B cell (primary cell): ENCODE measurements around the gene PDE3B. TPM values are rescaled to one million over a fixed set of nuclear protein-coding genes. Genes with fewer than 3 reads are reported as not detected.

Experiments
- ATAC-seq: fragments of 200-7000 bp; cut with Tn5 transposase; one replicate; pipeline ENCODE4 v1.10.0; 2021; ENCODE audit warnings: low read depth, mild to moderate bottlenecking, moderate number of reproducible peaks, moderate library complexity
- CTCF ChIA-PET: fragments of 350-600 bp; sonication (Branson Sonifier 250); formaldehyde crosslinking; loops from one replicate; lab custom pipeline; 2021; ENCODE audit warnings: antibody characterized with exemption, inconsistent platforms; lab: Charles Lee
- POLR2A ChIA-PET: fragments of 350-600 bp; sonication (Branson Sonifier 250); formaldehyde crosslinking; loops from one replicate; lab custom pipeline; 2021; ENCODE audit warnings: antibody characterized with exemption; lab: Charles Lee
- DNase-seq: peaks from one replicate; pipeline ENCODE4 v3.0.0; 2013
- H2AFZ ChIP-seq: 2 replicates; pipeline ENCODE4 v1.6.1; 2012; ENCODE audit warnings: mild to moderate bottlenecking, low read depth, low read length; ENCODE audit not compliant: insufficient read depth, poor library complexity, severe bottlenecking
- H3K27ac ChIP-seq, 2 donors: 1 replicate in 1 of 2; 2 replicates in 1 of 2; pipeline ENCODE4 v1.5.1; 2012 to 2013; ENCODE audit warnings: low read length in 2 of 2, mild to moderate bottlenecking in 2 of 2, moderate library complexity in 1 of 2
- H3K27me3 ChIP-seq, 4 experiments: fragments of 200-600 bp in 1 of 4; sonication (generic) in 1 of 4; replicated peaks in 1 of 4; 1 replicate in 2 of 4; 2 replicates in 2 of 4; pipeline versions ENCODE4 v1.6.1 to v1.7.0; 2013 to 2016; ENCODE audit warnings: low read length in 3 of 4, mild to moderate bottlenecking in 2 of 4, mixed read lengths in 1 of 4, moderate library complexity in 1 of 4; ENCODE audit not compliant: insufficient read depth in 4 of 4, control insufficient read depth in 3 of 4; ENCODE audit errors: control extremely low read depth in 1 of 4
- H3K36me3 ChIP-seq, 2 experiments: replicated peaks in 1 of 2; 1 replicate in 1 of 2; 2 replicates in 1 of 2; pipeline versions ENCODE4 v1.6.1 to v1.7.1; 2013; ENCODE audit warnings: low read length in 1 of 2; ENCODE audit not compliant: insufficient read depth in 2 of 2, control insufficient read depth in 1 of 2; ENCODE audit errors: control extremely low read depth in 1 of 2, extremely low read depth in 1 of 2
- H3K4me1 ChIP-seq, 2 donors: fragments of 200-600 bp in 1 of 2; sonication (generic) in 1 of 2; 1 replicate in 1 of 2; 2 replicates in 1 of 2; pipeline versions ENCODE4 v1.5.1 to v1.6.1; 2013 to 2017; ENCODE audit warnings: low read length in 2 of 2; ENCODE audit not compliant: control insufficient read depth in 2 of 2, insufficient read depth in 2 of 2
- H3K4me2 ChIP-seq: replicated peaks from 2 replicates; pipeline ENCODE3; 2012; ENCODE audit warnings: mild to moderate bottlenecking, low read depth, low read length; ENCODE audit not compliant: poor library complexity, severe bottlenecking
- H3K4me3 ChIP-seq, 5 experiments: fragments of 200-600 bp in 1 of 5; sonication (generic) in 1 of 5; 1 replicate in 3 of 5; 2 replicates in 2 of 5; pipeline versions ENCODE4 v1.5.1 to v1.7.0; 2011 to 2016; ENCODE audit warnings: low read length in 4 of 5, mild to moderate bottlenecking in 4 of 5, low read depth in 2 of 5, control low read depth in 1 of 5, moderate library complexity in 1 of 5; ENCODE audit not compliant: insufficient read depth in 1 of 5; ENCODE audit errors: control extremely low read depth in 1 of 5, extremely low read depth in 1 of 5
- H3K79me2 ChIP-seq: fragments of 200-600 bp; sonication (generic); one replicate; pipeline ENCODE4 v1.6.0; 2016; ENCODE audit warnings: low read length; ENCODE audit not compliant: control insufficient read depth, insufficient read depth
- H3K9ac ChIP-seq: fragments of 200-600 bp; sonication (generic); 2 replicates; pipeline ENCODE4 v1.6.1; 2017; ENCODE audit warnings: mild to moderate bottlenecking, low read length, moderate library complexity
- H3K9me3 ChIP-seq, 3 donors: one replicate each; pipeline versions ENCODE4 v1.6.1 to v1.7.1; 2013; ENCODE audit warnings: low read length in 2 of 3; ENCODE audit not compliant: control insufficient read depth in 2 of 3, insufficient read depth in 1 of 3; ENCODE audit errors: control extremely low read depth in 1 of 3
- H4K20me1 ChIP-seq: 2 replicates; pipeline ENCODE4 v1.6.0; 2012; ENCODE audit warnings: mild to moderate bottlenecking, low read length; ENCODE audit not compliant: insufficient read depth, control insufficient read depth, poor library complexity, severe bottlenecking
- H3K27ac Mint-ChIP-seq: one replicate; pipeline ENCODE4 v1.8.0; 2021; ENCODE audit warnings: mixed read lengths
- H3K27me3 Mint-ChIP-seq: one replicate; pipeline ENCODE4 v1.8.0; 2021; ENCODE audit warnings: mixed read lengths
- H3K4me1 Mint-ChIP-seq: one replicate; pipeline ENCODE4 v1.8.0; 2021; ENCODE audit warnings: mixed read lengths
- H3K4me3 Mint-ChIP-seq: one replicate; pipeline ENCODE4 v1.8.0; 2021; ENCODE audit warnings: mixed read lengths
- H3K9me3 Mint-ChIP-seq: one replicate; pipeline ENCODE4 v1.8.0; 2022; ENCODE audit warnings: mixed read lengths; ENCODE audit not compliant: insufficient read depth
- EZH2 ChIP-seq: IDR thresholded peaks from 2 replicates; pipeline ENCODE4 v1.6.1; 2012; ENCODE audit warnings: borderline replicate concordance, low read depth, mild to moderate bottlenecking, moderate library complexity, low read length; ENCODE audit not compliant: insufficient read depth, poor library complexity, severe bottlenecking
- WGBS: methylation state at CpG from one replicate; pipeline ENCODE4 v1.1.5; 2013; ENCODE audit warnings: missing lambda C conversion rate; ENCODE audit not compliant: insufficient coverage; 5-methylcytosine and 5-hydroxymethylcytosine counted together
- intact Hi-C: fragments of 100-400 bp; cut with micrococcal nuclease; formaldehyde crosslinking; loops from one replicate; pipeline ENCODE4 v1.10.0; 2022
- polyA plus RNA-seq: library from polyadenylated mRNA; depleted of rRNA; stranded (reverse); fragments of >200 nt; gene quantifications from 2 replicates; pipeline ENCODE4 v1.2.3, GENCODE V29; 2012
- total RNA-seq, 2 donors: library from RNA; stranded (reverse); fragments of 120-200 nt in 1 of 2; gene quantifications; 1 replicate in 1 of 2; 2 replicates in 1 of 2; pipeline versions ENCODE4 v1.2.3 to v1.2.4, GENCODE V29; 2013 to 2022
- TF ChIP-seq, protein P1 (sequence below): fragments of 200-600 bp; IDR thresholded peaks from one replicate; pipeline ENCODE4 v1.8.0; 2022; ENCODE audit warnings: antibody characterized with exemption, mild to moderate bottlenecking

Gene PDE3B
- total and polyA plus RNA-seq, 2 donors (not counting 1 experiment from before 2014, with no cell fraction given) = 1.0 to 60.7 TPM

- CTCF ChIA-PET = interaction anchor here (0.7 to 3.5 kb wide), 9 partner anchors 9 to 142 kb away, joined by 3 to 33 read pairs (median 4); partner anchors contain the start of gene CYP2R1
These were observed 121.2 kb downstream of the PDE3B start for GRCh38 chr11:14764579-14765527.

More at GRCh38 chr11:14764579-14765527, 121.2 kb downstream of the PDE3B start:
- Histone ChIP-seq H3K79me2 (no peaks in the 10 kb centered on the region), H3K4me2 (peak overlapping the region; percentile 36), H2AFZ (no peak overlapping the region), H3K9me3 (no peaks in the 10 kb centered on the region), H3K9ac (no peak overlapping the region), H3K4me3 (peak overlapping the region in 1 of 5 experiments; percentile 0), H4K20me1 (no peaks in the 10 kb centered on the region), H3K4me1 (peaks cover 17 to 25% of the 10 kb centered on the region in 2 donors), H3K36me3 (no peaks in the 10 kb centered on the region), H3K27ac (peak overlapping the region; percentile 1 to 8), H3K27me3 (peaks cover 0 to 6% (median 5%) of the 10 kb centered on the region in 4 experiments)
- ATAC-seq (peak; percentile 88), DNase-seq (peak; percentile 81)
- intact Hi-C loops = loop anchor here (1.0 to 10.0 kb wide), 7 partner anchors 120 to 450 kb away; partner anchors contain the start of genes CYP2R1 and PSMA1
- H3K4me3 Mint-ChIP-seq = peak overlapping the region; percentile 30
- H3K9me3 Mint-ChIP-seq = no peaks in the 10 kb centered on the region
- TF ChIP-seq EZH2 = no peak
- TF ChIP-seq, protein P1, sequence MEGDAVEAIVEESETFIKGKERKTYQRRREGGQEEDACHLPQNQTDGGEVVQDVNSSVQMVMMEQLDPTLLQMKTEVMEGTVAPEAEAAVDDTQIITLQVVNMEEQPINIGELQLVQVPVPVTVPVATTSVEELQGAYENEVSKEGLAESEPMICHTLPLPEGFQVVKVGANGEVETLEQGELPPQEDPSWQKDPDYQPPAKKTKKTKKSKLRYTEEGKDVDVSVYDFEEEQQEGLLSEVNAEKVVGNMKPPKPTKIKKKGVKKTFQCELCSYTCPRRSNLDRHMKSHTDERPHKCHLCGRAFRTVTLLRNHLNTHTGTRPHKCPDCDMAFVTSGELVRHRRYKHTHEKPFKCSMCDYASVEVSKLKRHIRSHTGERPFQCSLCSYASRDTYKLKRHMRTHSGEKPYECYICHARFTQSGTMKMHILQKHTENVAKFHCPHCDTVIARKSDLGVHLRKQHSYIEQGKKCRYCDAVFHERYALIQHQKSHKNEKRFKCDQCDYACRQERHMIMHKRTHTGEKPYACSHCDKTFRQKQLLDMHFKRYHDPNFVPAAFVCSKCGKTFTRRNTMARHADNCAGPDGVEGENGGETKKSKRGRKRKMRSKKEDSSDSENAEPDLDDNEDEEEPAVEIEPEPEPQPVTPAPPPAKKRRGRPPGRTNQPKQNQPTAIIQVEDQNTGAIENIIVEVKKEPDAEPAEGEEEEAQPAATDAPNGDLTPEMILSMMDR = no peak
- peaks cover 18% of the 10 kb centered on the region for H3K4me1 Mint-ChIP-seq
- no CpG with 5 or more reads among the region's 6 CpGs for WGBS
- H3K27me3 Mint-ChIP-seq = no peaks in the 10 kb centered on the region
- POLR2A ChIA-PET = interaction anchor here (0.6 to 1.4 kb wide), 4 partner anchors 25 to 141 kb away, joined by 3 to 5 read pairs (median 4); partner anchors contain the start of genes CYP2R1 and PDE3B
- peak overlapping the region; percentile 7 for H3K27ac Mint-ChIP-seq
